HG03432 (cell line): Measurements from ENCODE around the gene PLEKHG4B.

Experiments
- ATAC-seq: cut with Tn5 transposase; IDR thresholded peaks from one replicate; pipeline ENCODE4 v1.9.1; 2021; ENCODE audit warnings: mild to moderate bottlenecking, moderate library complexity; ENCODE audit not compliant: unreplicated experiment

The PLEKHG4B gene

GRCh38 chr5:167982-168660, 76.2 kb downstream of the PLEKHG4B start:
- no peak for ATAC-seq

- no peak for ATAC-seq
These were observed 77.2 kb downstream of the PLEKHG4B start for GRCh38 chr5:169071-169727.

GRCh38 chr5:169728-170094, 77.7 kb downstream of the PLEKHG4B start:
- no peak for ATAC-seq

GRCh38 chr5:170971-171800, 79.2 kb downstream of the PLEKHG4B start:
- no peak for ATAC-seq

DNA sequence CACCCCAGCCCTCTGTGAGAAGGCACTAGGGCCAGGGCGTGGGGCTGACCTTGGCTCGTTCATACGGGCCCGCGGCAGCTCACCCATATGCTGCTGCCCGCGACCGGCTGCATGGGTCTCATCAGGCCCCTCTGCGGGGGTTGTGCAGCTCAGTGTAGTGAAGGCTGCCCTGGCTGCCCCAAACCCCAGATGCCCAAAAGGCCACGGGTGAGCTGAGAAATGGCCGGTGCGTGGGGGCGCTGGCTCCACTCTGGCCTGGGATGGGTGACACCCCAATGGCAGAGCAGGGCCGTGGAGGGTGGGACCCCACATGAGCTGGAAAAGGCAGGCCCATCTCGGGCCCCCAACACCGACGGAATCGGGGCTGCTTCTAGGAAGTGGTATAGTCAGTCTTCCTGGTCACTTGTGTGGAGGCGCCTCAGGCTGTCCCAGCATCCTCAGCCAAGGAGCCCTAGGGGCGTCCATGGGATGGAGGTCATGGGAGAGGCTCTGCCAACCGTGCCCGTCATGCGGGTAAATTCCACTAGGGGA, 79.9 kb downstream of the PLEKHG4B start:
- no peak for ATAC-seq

DNA sequence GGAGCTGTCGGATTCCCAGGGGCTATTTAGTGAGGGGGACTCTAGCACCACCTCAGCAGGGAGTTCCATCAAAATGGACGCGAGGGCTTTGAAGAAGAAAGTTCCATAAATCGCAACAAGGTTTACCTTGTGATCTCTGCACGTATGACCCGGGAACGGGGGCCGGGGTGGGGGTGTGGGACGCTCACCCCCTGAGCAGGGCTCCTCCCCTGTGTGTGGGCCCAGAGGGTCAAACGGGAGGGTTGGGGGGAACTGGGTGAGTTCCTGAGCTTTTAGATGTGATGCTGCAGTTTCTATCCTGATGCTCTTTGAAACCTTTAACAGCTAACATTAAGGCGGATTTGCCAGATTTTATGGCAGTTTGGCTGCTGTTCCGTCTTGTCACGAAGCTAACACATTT, 80.5 kb downstream of the PLEKHG4B start:
- ATAC-seq: no peak

DNA sequence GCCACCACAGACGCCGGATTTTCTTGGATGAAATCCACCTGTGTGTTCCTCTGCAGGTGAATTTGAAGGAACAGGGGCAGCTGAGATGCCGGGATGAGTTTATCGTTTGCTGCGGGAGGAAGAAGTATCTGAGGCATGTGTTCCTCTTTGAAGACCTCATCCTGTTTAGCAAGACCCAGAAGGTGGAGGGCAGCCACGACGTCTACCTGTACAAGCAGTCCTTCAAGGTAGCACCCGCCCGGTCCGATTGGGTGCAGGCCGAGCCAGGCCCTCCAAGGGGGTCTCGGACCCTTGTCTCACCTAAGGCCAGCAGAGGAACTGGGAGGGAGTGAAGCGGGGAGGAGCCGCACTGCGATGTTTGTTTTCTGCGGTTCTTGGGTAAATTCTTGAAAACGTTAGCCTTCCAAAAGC, 80.9 kb downstream of the PLEKHG4B start:
- no peak for ATAC-seq

- no peak for ATAC-seq
These were observed 81.7 kb downstream of the PLEKHG4B start for GRCh38 chr5:173392-174290.

DNA sequence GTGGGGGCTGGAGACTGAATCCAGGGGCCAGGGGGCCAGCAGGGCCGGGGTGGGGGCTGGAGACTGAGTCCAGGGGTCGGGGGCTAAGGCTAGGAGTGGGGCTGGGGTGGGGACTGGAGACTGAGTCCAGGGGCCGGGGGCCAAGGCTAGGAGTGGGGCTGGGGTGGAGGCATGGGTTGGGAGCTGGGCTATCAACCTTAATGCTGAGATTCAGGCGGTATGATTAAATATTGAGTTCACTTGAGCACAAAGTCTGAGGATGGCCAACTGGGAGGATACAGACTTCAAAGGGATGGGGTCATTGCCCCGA, 82.3 kb downstream of the PLEKHG4B start:
- ATAC-seq: no peak

DNA sequence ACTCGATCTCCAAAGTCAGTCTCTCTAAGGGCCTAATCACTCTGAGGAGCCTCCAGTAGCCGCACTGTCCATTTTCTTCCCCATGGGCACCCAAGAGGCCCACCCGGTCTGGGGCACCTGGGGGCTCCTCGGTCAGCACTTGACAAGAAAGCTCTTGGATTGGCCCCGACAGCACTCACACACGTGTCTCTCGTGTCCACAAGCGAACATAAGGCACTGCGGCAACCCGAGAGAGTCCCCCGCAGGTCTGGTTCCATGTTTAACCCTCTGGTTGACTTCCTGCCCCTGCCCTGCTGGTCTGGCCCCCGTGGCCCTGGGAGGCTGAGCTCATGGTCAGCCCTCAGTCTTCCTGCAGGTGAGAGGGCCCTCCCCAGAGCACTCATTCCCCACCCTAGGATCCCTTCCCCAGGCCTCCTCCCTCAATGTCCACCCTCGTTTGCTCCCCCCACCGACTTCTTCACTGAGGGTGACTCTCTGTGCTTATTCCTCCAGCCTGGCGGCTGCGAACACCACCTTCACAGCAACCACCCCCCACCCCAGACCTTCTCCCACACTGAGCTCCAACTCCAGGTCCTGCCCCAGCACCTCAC, 83.0 kb downstream of the PLEKHG4B start:
- no peak for ATAC-seq

GRCh38 chr5:176296-176823, 84.4 kb downstream of the PLEKHG4B start:
- ATAC-seq: no peak

GRCh38 chr5:178110-178509, 86.1 kb downstream of the PLEKHG4B start:
- no peak for ATAC-seq

DNA sequence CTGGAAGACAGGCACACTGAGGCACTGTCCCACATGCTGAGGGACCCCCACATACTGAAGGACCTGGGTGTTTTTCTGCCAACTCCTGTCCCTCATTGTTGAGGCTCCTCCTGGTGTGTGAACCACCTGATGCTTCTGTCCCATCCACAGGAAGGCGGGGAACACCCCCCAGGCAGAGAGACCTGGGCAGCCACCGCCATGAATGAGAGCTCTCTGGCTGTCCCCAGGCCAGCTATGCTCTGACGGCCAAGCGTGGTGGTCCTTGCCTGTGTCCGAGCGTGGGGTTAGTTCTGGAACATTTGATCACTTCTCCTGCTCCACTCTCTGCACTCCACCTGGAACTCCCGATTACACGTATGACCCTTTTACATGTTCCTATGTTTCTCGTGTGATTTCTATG, 87.4 kb downstream of the PLEKHG4B start:
- ATAC-seq: no peak

DNA sequence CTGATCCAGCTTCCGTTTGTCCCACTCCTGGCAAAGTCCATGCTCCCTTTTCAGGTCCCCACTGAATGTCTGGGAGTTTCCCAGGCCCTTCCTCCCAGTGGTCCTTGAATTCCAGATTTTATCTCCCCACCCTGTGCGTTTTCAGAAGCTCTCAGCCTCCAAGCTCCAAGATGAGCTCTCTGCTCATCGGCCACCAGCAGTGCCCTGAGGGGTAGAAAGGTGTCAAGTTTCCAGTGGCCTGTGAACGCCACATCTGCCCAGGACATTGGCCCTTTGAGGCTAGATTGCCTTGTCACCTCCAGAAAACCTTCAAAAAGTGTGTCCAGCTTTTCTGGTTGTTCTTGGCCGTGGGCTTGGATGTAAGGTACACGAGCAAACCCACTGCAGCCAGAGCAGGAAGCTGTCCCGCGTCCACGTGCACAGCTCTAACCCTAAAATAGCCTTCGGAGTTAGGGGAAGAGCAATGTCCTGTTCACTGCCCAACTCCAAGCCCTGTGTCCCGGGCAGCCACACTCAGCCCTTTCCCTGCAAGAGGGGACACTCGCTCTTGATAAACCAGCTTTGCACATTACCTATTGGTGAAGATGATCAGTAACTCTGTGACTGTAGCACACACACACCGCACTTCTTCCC, 88.4 kb downstream of the PLEKHG4B start:
- no peak for ATAC-seq

- ATAC-seq: no peak
These were observed 89.2 kb downstream of the PLEKHG4B start for GRCh38 chr5:181160-181559.

DNA sequence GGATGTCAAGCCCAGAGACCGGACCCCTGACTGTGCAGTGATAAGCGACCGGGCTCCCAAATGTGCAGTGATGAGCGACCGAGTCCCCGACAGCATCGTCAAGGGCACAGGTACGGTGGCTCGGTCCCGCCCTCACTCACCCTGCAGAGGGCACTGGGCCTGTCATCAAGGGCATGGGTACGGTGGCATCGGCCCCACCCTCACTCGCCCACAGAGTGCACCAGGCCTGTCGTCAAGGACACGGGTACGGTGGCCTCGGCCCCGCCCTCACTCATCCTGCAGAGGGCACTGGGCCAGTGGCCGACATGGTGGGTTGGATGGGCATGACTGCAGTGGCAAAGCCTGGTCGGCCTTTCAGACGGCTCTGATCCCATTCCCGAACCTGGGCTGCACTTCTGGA, 89.6 kb downstream of the PLEKHG4B start:
- ATAC-seq: no peak

- ATAC-seq: no peak
These were observed 90.2 kb downstream of the PLEKHG4B start for GRCh38 chr5:182126-182525.

- ATAC-seq: no peak
These were observed 92.5 kb downstream of the PLEKHG4B start for GRCh38 chr5:184471-184870.

GRCh38 chr5:185095-186070, 93.4 kb downstream of the PLEKHG4B start:
- no peak for ATAC-seq
